Measurements from ENCODE around the gene PRICKLE1.

Gene PRICKLE1

GRCh38 chr12:42446761-42447160 lies 142.8 kb downstream of the PRICKLE1 start:
- no peak for DNase-seq

- DNase-seq, result no peak
Measured at GRCh38 chr12:42445891-42446290, 143.7 kb downstream of the PRICKLE1 start.

GRCh38 chr12:42444192-42444943 lies 145.2 kb downstream of the PRICKLE1 start:
- DNase-seq, result no peak

- DNase-seq, result no peak
Measured at GRCh38 chr12:42442888-42443287, 146.7 kb downstream of the PRICKLE1 start.

- no peak for DNase-seq
Measured at GRCh38 chr12:42442311-42442759, 147.2 kb downstream of the PRICKLE1 start.

- no peak for DNase-seq
Measured at GRCh38 chr12:42440608-42441007, 148.9 kb downstream of the PRICKLE1 start.

- no peak for DNase-seq
Measured at GRCh38 chr12:42432517-42433140, 156.9 kb downstream of the PRICKLE1 start.

GRCh38 chr12:42428850-42429249 lies 160.7 kb downstream of the PRICKLE1 start:
- DNase-seq, result no peak

GRCh38 chr12:42426746-42427145 lies 162.8 kb downstream of the PRICKLE1 start:
- no peak for DNase-seq

- DNase-seq, result no peak
Measured at GRCh38 chr12:42422785-42423184, 166.8 kb downstream of the PRICKLE1 start.

- no peak for DNase-seq
Measured at GRCh38 chr12:42421844-42422779, 167.4 kb downstream of the PRICKLE1 start.

- no peak for DNase-seq
Measured at GRCh38 chr12:42420395-42420794, 169.2 kb downstream of the PRICKLE1 start.

- DNase-seq, result no peak
Measured at GRCh38 chr12:42410340-42410739, 179.2 kb downstream of the PRICKLE1 start.

GRCh38 chr12:42409471-42409870 lies 180.1 kb downstream of the PRICKLE1 start:
- no peak for DNase-seq

- no peak for DNase-seq
Measured at GRCh38 chr12:42407306-42407705, 182.2 kb downstream of the PRICKLE1 start.
